DMS153 (cell line): ENCODE data around the gene ADAM22.
"Not testable (repeated sequence)": the region's sequence is repeated elsewhere in the genome, so short reads cannot be mapped to it uniquely, and the experiment has no call there.

Experiments used
- DNase-seq: peaks from one replicate; lab custom pipeline; 2025; lab: John Stamatoyannopoulos, UW

Gene ADAM22

GRCh38 chr7:87933953-87934698, at the start of gene ADAM22:
Gene ADAM22 (plus strand): TSS chr7:87934251. CDS start chr7:87934466, 215 bp downstream.
- peak; percentile 95 for DNase-seq

GRCh38 chr7:87885018-87885417, 49.0 kb upstream of the ADAM22 start:
- no peak for DNase-seq

GRCh38 chr7:87886875-87887274, 47.2 kb upstream of the ADAM22 start:
- DNase-seq: no peak

GRCh38 chr7:87895363-87895762, 38.7 kb upstream of the ADAM22 start:
- DNase-seq: no peak

- no peak for DNase-seq
Measured at GRCh38 chr7:87899255-87899654, 34.8 kb upstream of the ADAM22 start.

GRCh38 chr7:87907136-87907906, 26.7 kb upstream of the ADAM22 start:
- DNase-seq: not testable (repeated sequence)

GRCh38 chr7:87908814-87909213, 25.2 kb upstream of the ADAM22 start:
- not testable (repeated sequence) for DNase-seq

GRCh38 chr7:87912121-87912520, 21.9 kb upstream of the ADAM22 start:
- no peak for DNase-seq

GRCh38 chr7:87918740-87919139, 15.3 kb upstream of the ADAM22 start:
- DNase-seq: no peak

GRCh38 chr7:87919875-87920274, 14.2 kb upstream of the ADAM22 start:
- DNase-seq: no peak

- no peak for DNase-seq
Measured at GRCh38 chr7:87920578-87920977, 13.5 kb upstream of the ADAM22 start.

GRCh38 chr7:87922759-87923395, 11.2 kb upstream of the ADAM22 start:
- not testable (repeated sequence) for DNase-seq

- peak; percentile 14 for DNase-seq
Measured at GRCh38 chr7:87926581-87927461, 7.2 kb upstream of the ADAM22 start.

- no peak for DNase-seq
Measured at GRCh38 chr7:87933605-87933952, 472 bp upstream of the ADAM22 start.

GRCh38 chr7:87934699-87935383, 790 bp downstream of the ADAM22 start:
- no peak for DNase-seq

GRCh38 chr7:87935384-87935706, 1.3 kb downstream of the ADAM22 start:
- DNase-seq: no peak

GRCh38 chr7:87941138-87941537, 7.1 kb downstream of the ADAM22 start:
- no peak for DNase-seq

GRCh38 chr7:87944547-87944946, 10.5 kb downstream of the ADAM22 start:
- no peak for DNase-seq

GRCh38 chr7:87945926-87946325, 11.9 kb downstream of the ADAM22 start:
- not testable (repeated sequence) for DNase-seq

- no peak for DNase-seq
Measured at GRCh38 chr7:87948371-87948770, 14.3 kb downstream of the ADAM22 start.

- no peak for DNase-seq
Measured at GRCh38 chr7:87959336-87959735, 25.3 kb downstream of the ADAM22 start.
